Fibroblast of peridontal ligament (primary cell): ENCODE measurements around the gene PLXNB2.
"Not testable (repeated sequence)": the region's sequence is repeated elsewhere in the genome, so short reads cannot be mapped to it uniquely, and the experiment has no call there.

ENCODE experiments used
- DNase-seq: peaks from one replicate; pipeline ENCODE4 v3.0.0-alpha.2; 2010; ENCODE audit errors: extremely low read depth

PLXNB2 gene, protein sequence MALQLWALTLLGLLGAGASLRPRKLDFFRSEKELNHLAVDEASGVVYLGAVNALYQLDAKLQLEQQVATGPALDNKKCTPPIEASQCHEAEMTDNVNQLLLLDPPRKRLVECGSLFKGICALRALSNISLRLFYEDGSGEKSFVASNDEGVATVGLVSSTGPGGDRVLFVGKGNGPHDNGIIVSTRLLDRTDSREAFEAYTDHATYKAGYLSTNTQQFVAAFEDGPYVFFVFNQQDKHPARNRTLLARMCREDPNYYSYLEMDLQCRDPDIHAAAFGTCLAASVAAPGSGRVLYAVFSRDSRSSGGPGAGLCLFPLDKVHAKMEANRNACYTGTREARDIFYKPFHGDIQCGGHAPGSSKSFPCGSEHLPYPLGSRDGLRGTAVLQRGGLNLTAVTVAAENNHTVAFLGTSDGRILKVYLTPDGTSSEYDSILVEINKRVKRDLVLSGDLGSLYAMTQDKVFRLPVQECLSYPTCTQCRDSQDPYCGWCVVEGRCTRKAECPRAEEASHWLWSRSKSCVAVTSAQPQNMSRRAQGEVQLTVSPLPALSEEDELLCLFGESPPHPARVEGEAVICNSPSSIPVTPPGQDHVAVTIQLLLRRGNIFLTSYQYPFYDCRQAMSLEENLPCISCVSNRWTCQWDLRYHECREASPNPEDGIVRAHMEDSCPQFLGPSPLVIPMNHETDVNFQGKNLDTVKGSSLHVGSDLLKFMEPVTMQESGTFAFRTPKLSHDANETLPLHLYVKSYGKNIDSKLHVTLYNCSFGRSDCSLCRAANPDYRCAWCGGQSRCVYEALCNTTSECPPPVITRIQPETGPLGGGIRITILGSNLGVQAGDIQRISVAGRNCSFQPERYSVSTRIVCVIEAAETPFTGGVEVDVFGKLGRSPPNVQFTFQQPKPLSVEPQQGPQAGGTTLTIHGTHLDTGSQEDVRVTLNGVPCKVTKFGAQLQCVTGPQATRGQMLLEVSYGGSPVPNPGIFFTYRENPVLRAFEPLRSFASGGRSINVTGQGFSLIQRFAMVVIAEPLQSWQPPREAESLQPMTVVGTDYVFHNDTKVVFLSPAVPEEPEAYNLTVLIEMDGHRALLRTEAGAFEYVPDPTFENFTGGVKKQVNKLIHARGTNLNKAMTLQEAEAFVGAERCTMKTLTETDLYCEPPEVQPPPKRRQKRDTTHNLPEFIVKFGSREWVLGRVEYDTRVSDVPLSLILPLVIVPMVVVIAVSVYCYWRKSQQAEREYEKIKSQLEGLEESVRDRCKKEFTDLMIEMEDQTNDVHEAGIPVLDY (N-terminal part only)

GRCh38 chr22:50306753-50307749 is at the start of gene PLXNB2:
Gene PLXNB2, minus strand, starts transcription at chr22:50307646. Its CDS starts 17,062 bp downstream, at chr22:50290584.
- peak; percentile 68 for DNase-seq

GRCh38 chr22:50357222-50357621 is 49.8 kb upstream of the PLXNB2 start:
- no peak for DNase-seq

DNA sequence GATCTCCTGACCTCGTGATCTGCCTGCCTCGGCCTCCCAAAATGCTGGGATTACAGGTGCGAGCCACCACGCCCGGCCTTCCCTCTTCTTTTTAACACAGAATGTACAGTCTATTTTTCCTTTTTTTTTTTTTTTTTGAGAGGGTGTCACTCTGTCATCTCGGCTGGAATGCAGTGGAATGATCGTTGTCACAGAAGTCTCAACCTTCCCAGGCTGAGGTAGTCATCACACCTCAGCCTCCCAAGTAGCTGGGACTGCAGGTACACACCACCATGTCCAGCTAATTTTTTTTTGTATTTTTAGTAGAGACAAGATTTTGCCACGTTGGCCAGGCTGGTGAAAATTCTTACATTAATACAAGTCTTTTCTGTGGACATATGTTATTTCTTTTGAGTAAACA is 48.7 kb upstream of the PLXNB2 start:
- no peak for DNase-seq

GRCh38 chr22:50348058-50348457 is 40.6 kb upstream of the PLXNB2 start:
- no peak for DNase-seq

- DNase-seq, result no peak
Observed at GRCh38 chr22:50347157-50347556, 39.7 kb upstream of the PLXNB2 start.

DNA sequence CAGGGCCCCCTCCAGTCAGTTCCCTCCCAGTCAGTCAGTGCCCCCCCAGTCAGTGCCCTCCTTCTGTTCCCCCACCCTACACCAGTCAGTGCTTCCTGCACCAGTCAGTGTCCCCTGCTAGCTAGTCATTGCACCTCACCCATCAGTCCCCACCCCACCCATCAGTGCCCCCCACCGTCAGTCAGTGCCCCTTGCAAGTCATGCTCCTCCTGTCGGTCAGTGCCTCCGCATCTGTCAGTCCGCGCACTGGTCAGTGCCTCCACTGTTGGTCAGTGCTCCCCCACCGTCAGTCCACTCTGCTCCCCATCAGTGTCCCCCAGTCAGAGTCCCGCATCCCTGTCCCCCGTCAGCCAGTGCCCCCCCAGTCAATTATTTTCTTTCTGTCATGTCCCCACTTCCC is 39.0 kb upstream of the PLXNB2 start:
- no peak for DNase-seq

- DNase-seq, result no peak
Observed at GRCh38 chr22:50343541-50343935, 36.1 kb upstream of the PLXNB2 start.

DNA sequence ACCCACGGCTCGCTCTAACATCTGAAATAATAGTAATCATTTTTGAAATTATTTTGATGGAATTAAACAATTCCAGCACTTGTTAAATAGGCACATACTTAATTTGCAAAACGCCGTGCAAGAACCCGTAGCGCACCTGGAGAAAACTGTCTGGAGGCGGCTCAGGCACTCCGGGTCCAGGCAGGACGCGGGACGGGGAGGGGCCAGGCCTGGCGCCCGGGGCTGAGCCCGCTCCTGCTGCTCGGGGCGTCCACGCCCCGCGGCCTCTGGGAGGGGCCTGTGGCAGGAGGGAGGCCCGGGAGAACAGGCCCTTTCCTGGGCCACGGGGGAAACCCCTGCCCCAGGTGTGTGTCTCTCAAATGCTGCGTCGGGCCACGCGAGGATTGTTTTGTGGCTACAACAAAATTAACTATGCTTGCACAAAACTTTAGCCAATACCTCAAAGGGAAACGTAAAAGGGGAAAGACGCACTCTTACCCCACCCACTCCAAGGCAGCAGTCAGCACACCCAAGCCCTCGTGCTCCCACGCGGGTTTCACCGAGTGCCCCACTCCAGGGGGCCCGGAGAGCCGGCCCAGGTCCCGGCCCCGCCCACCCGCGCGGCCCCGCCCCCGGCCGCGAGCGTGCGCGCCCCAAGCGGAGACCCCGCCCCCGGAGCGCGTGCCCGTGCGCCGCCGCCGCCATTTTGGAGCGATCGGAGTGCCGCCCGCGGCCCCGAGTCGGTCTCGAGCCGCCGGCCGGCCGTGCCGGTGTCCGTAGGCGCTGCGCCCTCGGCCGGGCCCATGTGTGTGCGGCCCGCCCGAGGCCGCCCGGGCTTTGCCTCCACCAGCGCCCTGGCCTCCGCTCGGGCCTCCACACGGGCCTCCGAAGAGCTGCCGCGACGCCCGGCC is 35.5 kb upstream of the PLXNB2 start, which contains the start of gene PPP6R2:
TSS of gene PPP6R2 (plus strand) at position 677 of the 890 bp plus-strand sequence. CDS start 50,582 bp downstream, outside the sequence.
- DNase-seq, result peak; percentile 40

DNA sequence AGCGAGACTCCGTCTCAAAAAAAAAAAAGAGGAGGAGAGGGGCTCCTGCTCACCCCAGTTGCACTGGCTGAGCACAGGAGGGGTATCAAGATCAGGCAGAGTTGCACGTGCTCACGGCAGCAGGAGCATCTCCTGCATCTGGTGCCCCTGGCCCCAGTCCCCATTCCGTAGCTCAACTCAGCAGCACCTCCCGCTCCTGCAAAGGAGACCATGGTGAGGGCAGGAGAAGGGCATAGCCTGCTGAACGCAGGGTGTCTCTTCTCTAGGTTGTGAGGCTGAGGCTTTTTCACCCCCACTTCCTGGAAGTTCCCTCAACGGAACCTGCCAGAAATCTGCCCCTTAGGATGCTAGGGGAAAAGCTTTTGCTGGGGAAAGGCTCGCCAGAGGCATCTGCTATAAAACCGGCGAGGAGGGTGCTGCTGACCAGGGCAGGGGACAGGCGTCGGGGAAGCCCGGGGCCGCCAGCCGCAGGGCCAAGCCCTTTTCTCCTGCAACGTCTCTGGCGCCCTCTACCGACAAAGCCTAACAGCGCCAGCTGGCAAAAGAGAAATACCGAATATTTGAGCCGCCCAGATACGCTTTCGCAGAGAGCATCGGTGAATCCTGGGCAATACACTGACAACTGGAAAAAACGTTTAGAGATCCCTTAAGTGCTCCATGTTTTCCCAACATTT is 34.7 kb upstream of the PLXNB2 start:
- peak; percentile 82 for DNase-seq

DNA sequence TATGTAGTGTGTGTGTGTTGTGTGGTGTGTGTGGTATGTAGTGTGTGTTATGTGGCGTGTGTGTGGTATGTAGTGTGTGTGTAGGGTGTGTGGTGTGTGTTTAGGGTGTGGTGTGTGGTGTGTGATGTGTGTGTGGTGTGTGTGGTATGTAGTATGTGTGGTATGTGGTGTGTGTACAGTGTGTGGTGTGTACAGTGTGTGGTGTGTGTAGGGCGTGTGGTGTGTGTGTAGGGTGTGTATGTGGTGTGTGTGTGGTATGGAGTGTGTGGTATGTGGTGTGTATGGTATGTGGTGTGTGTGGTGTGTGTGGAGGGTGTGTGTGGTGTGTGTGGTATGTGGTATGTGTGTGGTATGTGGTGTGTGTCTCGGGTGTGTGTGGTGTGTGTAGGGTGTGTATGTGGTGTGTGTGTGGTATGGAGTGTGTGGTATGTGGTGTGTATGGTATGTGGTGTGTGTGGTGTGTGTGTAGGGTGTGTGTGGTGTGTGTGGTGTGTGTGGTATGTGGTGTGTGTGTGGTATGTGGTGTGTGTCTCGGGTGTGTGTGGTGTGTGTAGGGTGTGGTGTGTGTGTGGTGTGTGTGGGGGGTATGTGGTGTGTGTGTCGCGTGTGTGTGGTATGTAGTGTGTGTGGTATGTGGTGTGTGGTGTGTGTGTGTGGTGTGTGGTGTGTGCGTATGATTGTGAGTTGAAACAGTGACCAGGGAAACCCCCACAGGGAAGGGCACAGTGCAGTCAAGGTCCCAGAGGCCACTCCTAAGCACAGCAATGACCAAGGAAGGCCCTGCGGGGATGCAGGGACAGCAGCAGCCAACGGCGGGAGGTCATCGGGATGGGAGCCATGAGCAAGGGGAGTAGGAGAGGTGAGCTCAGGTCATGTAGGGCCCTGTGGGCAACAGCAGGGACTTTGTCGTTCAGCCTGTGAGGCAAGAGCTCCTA is 32.8 kb upstream of the PLXNB2 start:
- DNase-seq, result no peak

DNA sequence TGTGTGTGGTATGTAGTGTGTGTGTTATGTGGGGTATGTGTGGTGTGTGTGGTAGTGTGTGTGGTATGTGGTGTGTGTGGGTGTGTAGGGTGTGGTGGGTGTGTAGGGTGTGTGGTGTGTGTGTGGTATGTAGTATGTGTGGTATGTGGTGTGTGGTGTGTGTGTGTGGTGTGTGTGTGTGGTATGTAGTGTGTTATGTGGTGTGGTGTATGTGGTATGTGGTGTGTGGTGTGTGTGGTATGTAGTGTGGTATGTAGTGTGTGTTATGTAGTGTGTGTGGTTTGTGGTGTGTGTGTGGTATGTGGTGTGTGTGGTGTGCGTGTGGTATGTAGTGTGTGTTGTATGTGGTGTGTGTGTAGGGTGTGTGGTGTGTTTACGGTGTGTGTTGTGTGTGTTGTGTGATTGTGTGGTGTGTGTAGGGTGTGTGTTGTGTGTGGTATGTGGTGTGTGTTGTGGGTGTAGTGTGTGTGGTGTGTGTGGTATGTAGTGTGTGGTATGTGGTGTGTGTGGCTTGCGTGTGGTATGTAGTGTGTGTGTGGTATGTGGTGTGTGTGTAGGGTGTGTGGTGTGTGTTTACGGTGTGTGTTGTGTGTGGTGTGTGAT is 31.5 kb upstream of the PLXNB2 start:
- DNase-seq, result no peak

DNA sequence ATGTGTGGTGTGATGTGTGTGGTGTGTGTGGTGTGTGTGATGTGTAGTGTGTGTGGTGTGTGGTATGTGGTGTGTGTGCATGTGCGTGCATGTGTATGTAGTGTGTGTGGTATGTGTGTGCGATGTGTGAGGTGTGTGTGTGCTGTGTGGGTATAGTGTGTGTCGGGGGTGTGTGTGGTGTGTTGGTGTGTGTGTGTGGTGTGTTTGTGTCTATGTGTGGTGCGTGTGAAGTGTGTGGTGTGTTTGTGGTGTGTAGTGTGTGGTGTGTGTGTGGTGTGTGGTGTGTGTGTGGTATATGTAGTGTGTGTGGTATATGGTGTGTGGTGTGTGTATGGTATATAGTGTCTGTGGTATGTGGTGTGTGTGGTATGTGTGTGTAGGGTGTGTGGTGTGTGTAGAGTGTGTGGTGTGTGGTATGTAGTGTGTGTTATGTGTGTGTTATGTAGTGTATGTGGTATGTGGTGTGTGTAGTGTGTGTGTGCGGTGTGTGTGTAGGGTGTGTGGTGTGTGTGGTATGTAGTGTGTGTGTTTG is 30.7 kb upstream of the PLXNB2 start:
- DNase-seq, result no peak

DNA sequence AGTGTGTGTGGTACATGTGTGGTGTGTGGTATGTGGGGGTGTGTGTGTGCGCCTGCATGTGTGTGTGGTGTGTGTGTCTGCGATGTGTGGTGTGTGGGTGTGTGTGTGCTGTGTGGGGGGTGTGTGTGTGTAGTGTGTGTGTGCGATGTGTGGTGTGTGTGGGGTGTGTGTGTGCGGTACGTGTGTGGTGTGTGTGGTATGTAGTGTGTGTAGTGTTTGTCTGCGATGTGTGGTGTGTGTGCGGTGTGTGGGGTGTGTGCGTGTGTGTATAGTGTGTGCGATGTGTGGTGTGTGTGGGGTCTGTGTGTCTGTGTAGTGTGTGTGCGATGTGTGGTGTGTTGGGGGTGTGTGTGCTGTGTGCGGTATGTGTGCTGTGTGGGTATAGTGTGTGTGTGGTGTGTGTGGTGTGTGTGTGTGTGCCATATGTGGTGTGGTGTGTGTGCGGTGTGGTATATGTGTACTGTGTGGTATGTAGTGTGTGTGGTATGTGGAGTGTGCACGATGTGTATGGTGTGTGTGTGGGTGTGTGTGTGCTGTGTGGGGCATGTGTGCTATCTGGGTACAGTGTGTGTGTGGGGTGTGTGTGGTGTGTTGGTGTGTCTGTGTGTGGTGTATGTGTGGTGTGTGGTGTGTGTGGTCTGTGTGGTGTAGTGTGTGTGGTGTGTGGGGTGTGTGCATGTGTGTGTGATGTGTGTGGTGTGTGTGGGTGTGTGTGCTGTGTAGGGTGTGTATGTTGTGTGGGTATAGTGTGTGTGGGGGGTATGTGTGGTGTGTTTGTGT is 30.0 kb upstream of the PLXNB2 start:
- DNase-seq, result no peak

- DNase-seq, result not testable (repeated sequence)
Observed at GRCh38 chr22:50334433-50334832, 27.0 kb upstream of the PLXNB2 start.

DNA sequence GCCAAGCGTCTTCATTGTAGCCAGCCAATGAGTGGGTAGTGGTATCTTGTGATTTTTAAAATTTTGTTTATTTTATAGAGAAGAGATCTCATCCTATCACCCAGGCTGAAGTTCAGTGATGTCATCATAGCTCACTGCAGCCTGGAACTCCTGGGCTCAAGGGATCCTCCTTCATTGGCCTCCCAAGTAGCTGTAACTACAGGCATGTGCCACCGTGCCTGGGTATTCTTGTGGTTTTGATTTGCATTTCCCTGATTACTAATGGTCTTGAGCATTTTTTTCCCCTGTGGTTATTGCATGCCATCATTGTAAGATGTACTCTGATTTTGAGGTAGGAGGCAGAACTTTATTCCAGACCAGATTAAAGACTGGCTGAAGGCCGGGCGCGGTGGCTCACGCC is 21.8 kb upstream of the PLXNB2 start:
- peak; percentile 59 for DNase-seq

DNA sequence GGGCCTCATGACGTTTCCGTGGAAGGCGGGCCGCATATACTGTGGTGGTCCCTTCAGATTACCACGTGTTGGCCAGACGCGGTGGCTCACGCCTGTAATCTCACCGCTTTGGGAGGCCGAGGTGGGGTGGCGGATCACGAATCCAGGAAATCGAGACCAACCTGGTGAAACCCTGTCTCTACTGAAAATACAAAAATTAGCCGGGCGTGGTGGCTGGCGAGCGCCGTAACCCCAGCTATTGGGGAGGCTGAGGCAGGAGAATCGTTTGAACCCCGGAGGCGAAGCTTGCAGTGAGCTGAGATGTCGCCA is 20.2 kb upstream of the PLXNB2 start:
- no peak for DNase-seq
